ENCODE results near the gene NDUFAB1. TPM values are rescaled to one million over a fixed set of nuclear protein-coding genes. Genes with fewer than 3 reads are reported as not detected.

NDUFAB1 gene
- total and polyA plus RNA-seq, 2 of the 13 experiments (the other 11 are each of a cell fraction or from before 2014, with no cell fraction given) = 221 to 601 TPM

GRCh38 chr16:23595246-23595950 lies 718 bp downstream of the NDUFAB1 start (continued):
- TF ChIP-seq ZNF333 (CRISPR knock-in tag; IDR thresholded peaks at IDR 0.05; ENCODE audit: borderline replicate concordance) = 0 out of 2 replicates have a peak, but pooled peaks have one; percentile 1
- no peak for TF ChIP-seq SAFB2 (CRISPR knock-in tag; IDR thresholded peaks at IDR 0.05; ENCODE audit: borderline replicate concordance, low read depth)
- TF ChIP-seq SRY (CRISPR knock-in tag; IDR thresholded peaks at IDR 0.05) = no peak; the same call in 1 of the 2 replicates
- TF ChIP-seq TAF15 (IDR thresholded peaks at IDR 0.05; ENCODE audit: low read depth, low read length, poor library complexity, severe bottlenecking) = no peak
- TF ChIP-seq ZNF3 (CRISPR knock-in tag; IDR thresholded peaks at IDR 0.05) = no peak
- TF ChIP-seq ZFP36L2 (CRISPR knock-in tag; IDR thresholded peaks at IDR 0.05) = 0 out of 2 replicates have a peak, but pooled peaks have one; percentile 12
- TF ChIP-seq NCOA2 (CRISPR knock-in tag; IDR thresholded peaks at IDR 0.05) = no peak; the same call in 1 of the 2 replicates
- TF ChIP-seq SMARCE1 (IDR thresholded peaks at IDR 0.05; ENCODE audit: borderline replicate concordance) = no peak
- no peak for TF ChIP-seq SP1 (IDR thresholded peaks at IDR 0.05)
- no peak for TF ChIP-seq SP1 (CRISPR knock-in tag; IDR thresholded peaks at IDR 0.05)
- 0 out of 2 replicates have a peak, but pooled peaks have one; percentile 43 for TF ChIP-seq E2F5 (CRISPR knock-in tag; conservative IDR thresholded peaks at IDR 0.05)
- TF ChIP-seq NFAT5 (CRISPR knock-in tag; IDR thresholded peaks at IDR 0.05) = peak; percentile 30; the same call in 1 of the 2 replicates
- no peak for TF ChIP-seq HNRNPL (IDR thresholded peaks at IDR 0.05; ENCODE audit: low read depth, low read length)
- peak; percentile 0; the same call in 1 of the 2 replicates for TF ChIP-seq ZBED4 (CRISPR knock-in tag; IDR thresholded peaks at IDR 0.05; ENCODE audit: borderline replicate concordance)
- TF ChIP-seq ZSCAN31 (CRISPR knock-in tag; IDR thresholded peaks at IDR 0.05; ENCODE audit: low read depth) = no peak
- 0 out of 2 replicates have a peak, but pooled peaks have one; percentile 6 for TF ChIP-seq NKX3-1 (CRISPR knock-in tag; IDR thresholded peaks at IDR 0.05)
- TF ChIP-seq EZH2 (conservative IDR thresholded peaks at IDR 0.05; ENCODE audit: low read depth, low read length) = no peak
- no peak for TF ChIP-seq KLF9 (CRISPR knock-in tag; IDR thresholded peaks at IDR 0.05; ENCODE audit: low read depth)
- peak; percentile 46; the same call in 1 of the 2 replicates for TF ChIP-seq CC2D1A (CRISPR knock-in tag; IDR thresholded peaks at IDR 0.05)
- TF ChIP-seq GATA4 (IDR thresholded peaks at IDR 0.05; ENCODE audit: borderline replicate concordance, low read depth) = peak; percentile 7; the same call in 1 of the 2 replicates

Data from HepG2 (cell line).